ENCODE measurements around the gene SCARB1. TPM values are rescaled to one million over a fixed set of nuclear protein-coding genes. Genes with fewer than 3 reads are reported as not detected.

The SCARB1 gene
- total and polyA plus RNA-seq, 2 of the 13 experiments (the other 11 are each of a cell fraction or from before 2014, with no cell fraction given): 63.4 to 160 TPM

DNA sequence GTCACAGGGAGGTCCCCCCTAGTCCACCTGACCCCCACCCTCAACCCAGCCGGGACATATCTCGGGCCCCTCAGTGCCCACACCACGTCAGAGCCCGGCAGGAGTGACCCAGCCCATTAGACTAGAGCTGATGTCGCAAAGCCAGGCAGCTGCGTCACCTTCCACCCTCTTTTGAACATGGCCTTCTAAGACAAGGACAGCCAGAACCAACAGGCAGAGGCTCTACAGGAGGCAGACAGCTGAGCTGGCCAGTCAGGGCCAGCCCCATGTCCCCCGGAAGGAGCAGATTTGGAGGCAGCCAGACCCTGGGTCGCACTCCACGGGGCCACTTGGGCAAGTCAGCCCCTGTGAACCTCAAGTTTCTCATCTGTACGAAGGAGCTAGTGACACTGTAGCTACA is 44.1 kb downstream of the SCARB1 start (continued):
- TF ChIP-seq ZNF512B (CRISPR knock-in tag; IDR thresholded peaks at IDR 0.05; ENCODE audit: borderline replicate concordance): no peak
- no peak for TF ChIP-seq SOX6 (IDR thresholded peaks at IDR 0.05)
- no peak for TF ChIP-seq SOX6 (CRISPR knock-in tag; IDR thresholded peaks at IDR 0.05)
- no peak for TF ChIP-seq RNF2 (conservative IDR thresholded peaks at IDR 0.05; ENCODE audit: low read depth)
- no peak for TF ChIP-seq ZBTB26 (CRISPR knock-in tag; IDR thresholded peaks at IDR 0.05; ENCODE audit: borderline replicate concordance)
- TF ChIP-seq SP2 (CRISPR knock-in tag; IDR thresholded peaks at IDR 0.05): no peak

- CTCF ChIA-PET (ENCODE audit: low intra/inter-chr PET ratio, low total read pairs): no interaction called here
- POLR2A ChIA-PET: interaction anchor here (1.2 kb wide), 2 partner anchors 36 to 88 kb away, joined by 3 to 5 read pairs; no protein-coding TSS in a partner anchor
- no peak overlapping the region for H3K9ac ChIP-seq (ENCODE audit: insufficient read depth, low read depth, low read length)
- no peak for DNase-seq (ENCODE audit: low spot score)
- 97% methylated on average over 5 of the region's 5 CpGs for WGBS (ENCODE audit: low lambda C conversion rate)
- peaks cover 46% of the 10 kb centered on the region for H3K4me1 ChIP-seq (ENCODE audit: insufficient read depth, low read length)
- H3K4me2 ChIP-seq (ENCODE audit: low read depth, low read length): no peak overlapping the region
- peaks cover 17 to 54% of the 10 kb centered on the region in 2 experiments for H3K36me3 ChIP-seq (replicated peaks in 1 of 2; ENCODE audit: control insufficient read depth in 1 of 2, insufficient read depth in 2 of 2, low read length in 2 of 2)
- H3K27ac ChIP-seq (ENCODE audit: extremely low read length, insufficient read depth, low read length): no peak overlapping the region
- in situ Hi-C loops (cut with HindIII; ENCODE audit: extremely low pct_ligation_motif_present, low pct_unique_long_range_greater_than_20kb): no loop called here
- H3K27me3 ChIP-seq (ENCODE audit: control insufficient read depth in 1 of 2, insufficient read depth in 2 of 2, low read length in 2 of 2): no peaks in the 10 kb centered on the region
- no peak overlapping the region for H3K4me3 ChIP-seq (replicated peaks in 1 of 3; ENCODE audit: insufficient read depth in 1 of 3, low read depth in 2 of 3, low read length in 3 of 3)
- no peak overlapping the region for H2AFZ ChIP-seq (ENCODE audit: low read length)
- intact Hi-C loops (cut with micrococcal nuclease; ENCODE audit: unreplicated experiment): no loop called here
- no TSS peak for BruUV-seq (replicated peaks)
- FAIRE-seq: no peak
- ATAC-seq: no peak
- no peaks in the 10 kb centered on the region for H3K9me3 ChIP-seq (ENCODE audit: low read length)
- peaks cover 56% of the 10 kb centered on the region for H3K79me2 ChIP-seq (ENCODE audit: insufficient read depth, low read length)
- peak; percentile 51; the same call in 1 of the 2 replicates for TF ChIP-seq CHD4 (IDR thresholded peaks at IDR 0.05; ENCODE audit: borderline replicate concordance, low read length)
- TF ChIP-seq PHF20 (CRISPR knock-in tag; IDR thresholded peaks at IDR 0.05): no peak
- TF ChIP-seq ZMYM3 (CRISPR knock-in tag; IDR thresholded peaks at IDR 0.05): peak; percentile 90
- no peak for TF ChIP-seq ZNF333 (CRISPR knock-in tag; IDR thresholded peaks at IDR 0.05; ENCODE audit: borderline replicate concordance)
- 0 out of 2 replicates have a peak, but pooled peaks have one; percentile 21 for TF ChIP-seq ADNP (CRISPR knock-in tag; IDR thresholded peaks at IDR 0.05)
- TF ChIP-seq KDM1A (CRISPR knock-in tag; IDR thresholded peaks at IDR 0.05): peak; percentile 51; the same call in 1 of the 2 replicates
- no peaks in the 10 kb centered on the region for H4K20me1 ChIP-seq (ENCODE audit: insufficient read depth, low read length)
Measured at GRCh38 chr12:124819080-124819479, 44.6 kb downstream of the SCARB1 start.
